ENCODE results near the gene KDSR. TPM values are rescaled to one million over a fixed set of nuclear protein-coding genes. Genes with fewer than 3 reads are reported as not detected.

Gene KDSR
- total RNA-seq, 1 donor from 2014 or later, result 42.3 TPM

GRCh38 chr18:63284827-63285733 is 81.9 kb downstream of the KDSR start:
- no peak for DNase-seq (ENCODE audit: low read depth)

GRCh38 chr18:63284173-63284799 is 82.7 kb downstream of the KDSR start:
- no peak for DNase-seq (ENCODE audit: low read depth)

- DNase-seq (ENCODE audit: low read depth), result no peak
Observed at GRCh38 chr18:63283305-63284094, 83.5 kb downstream of the KDSR start.

DNA sequence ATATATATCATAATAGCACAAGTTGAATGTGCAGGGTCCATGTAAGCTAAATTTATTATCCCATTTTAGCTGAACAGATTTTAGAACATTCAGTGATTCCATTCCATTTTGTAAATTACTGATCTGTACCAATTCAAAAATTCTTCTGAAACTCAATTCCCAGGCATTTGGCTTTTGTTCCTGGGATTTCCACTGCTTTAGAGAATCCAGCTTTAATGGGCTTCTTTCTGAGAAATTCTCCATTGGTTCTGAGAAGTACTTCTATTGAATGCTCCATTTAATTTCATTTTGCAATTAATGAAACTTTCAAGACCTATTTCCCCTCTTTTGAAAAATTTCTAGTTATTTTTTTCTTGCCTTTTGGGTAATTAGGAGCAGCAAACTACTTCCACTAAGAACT is 84.2 kb downstream of the KDSR start:
- no peak for DNase-seq (ENCODE audit: low read depth)

Other genes starting within 250 kb of the KDSR start
- gene BCL2, start 47.4 kb downstream of the KDSR start, total RNA-seq, result 2.2 and 4.2 TPM in 2 replicates
- gene VPS4B, start 55.3 kb upstream of the KDSR start, total RNA-seq, result 18.8 and 19.6 TPM in 2 replicates
- gene SERPINB5, start 109.8 kb upstream of the KDSR start, total RNA-seq, result not detected in 2 replicates
- 0.68 and 1.9 TPM in 2 replicates for gene SERPINB12, start 175.2 kb upstream of the KDSR start, total RNA-seq
- not detected in 2 replicates for gene SERPINB13, start 220.1 kb upstream of the KDSR start, total RNA-seq

Measured in myocyte (in vitro differentiated cells).